Ovary (tissue), 9 donors: ENCODE results near the gene LIMCH1. TPM values are rescaled to one million over a fixed set of nuclear protein-coding genes. Genes with fewer than 3 reads are reported as not detected.

Experiments
- DNase-seq, 5 donors: peaks; one replicate each; pipeline ENCODE4 v3.0.0-alpha.2; 2019 to 2020
- H3K27ac ChIP-seq, 2 donors: fragments of 200-600 bp; one replicate each; pipeline versions ENCODE4 v1.5.1 to v1.8.0; 2019 to 2022
- H3K27me3 ChIP-seq: fragments of 200-600 bp; one replicate; pipeline ENCODE4 v1.8.0; 2022
- H3K36me3 ChIP-seq: fragments of 200-600 bp; sonication (generic); one replicate; pipeline ENCODE4 v1.5.1; 2019
- H3K4me1 ChIP-seq: one replicate; pipeline ENCODE4 v1.8.1; 2013; ENCODE audit warnings: mild to moderate bottlenecking, moderate library complexity; ENCODE audit not compliant: insufficient read depth
- H3K4me3 ChIP-seq: fragments of 200-600 bp; sonication (generic); one replicate; pipeline ENCODE4 v1.5.1; 2017
- H3K9me3 ChIP-seq, 2 donors: fragments of 200-600 bp in 1 of 2; sonication (generic) in 1 of 2; one replicate each; pipeline versions ENCODE4 v1.5.1 to v1.8.1; 2013 to 2019; ENCODE audit warnings: mild to moderate bottlenecking in 1 of 2, moderate library complexity in 1 of 2
- CTCF ChIP-seq, 3 donors: fragments of 450-650 bp in 2 of 3; fragments of 200-600 bp in 1 of 3; IDR thresholded peaks; one replicate each; pipeline versions ENCODE4 v1.5.1 to v1.8.0; 2016 to 2022; ENCODE audit warnings: antibody characterized with exemption in 3 of 3, mild to moderate bottlenecking in 1 of 3
- EP300 ChIP-seq: sonication (generic); formaldehyde crosslinking; IDR thresholded peaks from one replicate; pipeline ENCODE4 v1.6.1; 2017; ENCODE audit warnings: antibody characterized with exemption
- POLR2A ChIP-seq: fragments of 450-650 bp; IDR thresholded peaks from one replicate; pipeline ENCODE4 v1.6.1; 2017; ENCODE audit warnings: antibody characterized with exemption, mild to moderate bottlenecking, moderate library complexity
- WGBS, 3 donors: extraction: QIAGEN DNeasy Blood & Tissue Kit in 1 of 3; methylation state at CpG; one replicate each; pipeline versions ENCODE4 v1.1.5 to v1.1.7; 2013 to 2017; 5-methylcytosine and 5-hydroxymethylcytosine counted together
- intact Hi-C, 4 donors: fragments of 100-400 bp; cut with DNase I; formaldehyde crosslinking; loops; one replicate each; pipeline versions ENCODE4 v1.11.0 to v1.15.1; 2022 to 2023
- polyA plus RNA-seq, 2 donors: library from polyadenylated mRNA; stranded (reverse); fragments of 200-250 nt in 1 of 2; fragments of 350-450 nt in 1 of 2; fragmentation: Illumina TruSeq in 1 of 2; extraction: RNeasy Lipid Tissue Mini Kit (QIAGEN cat#74804) in 1 of 2; gene quantifications; one replicate each; pipeline ENCODE4 v1.2.3, GENCODE V29; 2013 to 2014
- total RNA-seq, 7 donors: library from RNA; depleted of rRNA in 2 of 7; stranded (reverse); fragments of >200 nt in 2 of 7; fragmentation: NEBNext Ultra II Directional in 3 of 7; extraction: Animal tissue kit (Norgen Biotek cat#: 25700) in 3 of 7; gene quantifications; one replicate each; pipeline versions ENCODE4 v1.1.0 to v1.2.4, GENCODE V29; 2016 to 2023
- donor health status: DM: no; HTN: no; CAD: no; lungs with moderate emphysema.
- donor health status: DM: no; HTN: no; CAD: no.
- donor health status: Bipolar disorder and iron deficiency.
- donor health status: DM: yes; HTN: yes; CAD: no.
- donor health status: DM: no; HTN: no; CAD: no.
- donor health status: DM: yes; HTN: yes; CAD: no.

LIMCH1 gene
- total and polyA plus RNA-seq, 9 donors: 9.7 to 56.6 (median 23.6) TPM

GRCh38 chr4:41748571-41749475 is 210.9 kb downstream of the LIMCH1 start, which contains the start of gene PHOX2B:
Gene PHOX2B (minus strand): TSS chr4:41748725. CDS start chr4:41748610, 115 bp downstream.
- H3K27me3 ChIP-seq: no peaks in the 10 kb centered on the region
- TF ChIP-seq CTCF (IDR thresholded peaks at IDR 0.05) (no peak), POLR2A (no peak), EP300 (no peak)
- peaks cover 0 to 9% of the 10 kb centered on the region in 2 donors for H3K9me3 ChIP-seq
- DNase-seq: no peak
- no peak within 1 kb of the TSS for H3K4me3 ChIP-seq
- WGBS, 3 donors: 6 to 9% (median 9%) methylated on average over 15 of the region's 15 CpGs
- no peaks in the 10 kb centered on the region for H3K4me1 ChIP-seq
- intact Hi-C loops: no loop called here
- H3K36me3 ChIP-seq: no peaks in the 10 kb centered on the region
- H3K27ac ChIP-seq: no peak within 1 kb of the TSS

GRCh38 chr4:41749631-41750039 is 211.7 kb downstream of the LIMCH1 start:
- no peaks in the 10 kb centered on the region for H3K27me3 ChIP-seq

More at GRCh38 chr4:41749631-41750039, 211.7 kb downstream of the LIMCH1 start:
- no peak overlapping the region for H3K27ac ChIP-seq
- TF ChIP-seq POLR2A (no peak), CTCF (IDR thresholded peaks at IDR 0.05) (no peak), EP300 (no peak)
- H3K36me3 ChIP-seq: no peaks in the 10 kb centered on the region
- H3K4me1 ChIP-seq: no peaks in the 10 kb centered on the region
- WGBS, 3 donors: 9 to 14% (median 11%) methylated on average over 12 of the region's 12 CpGs
- H3K4me3 ChIP-seq: no peak overlapping the region
- DNase-seq: no peak
- H3K9me3 ChIP-seq: peaks cover 0 to 9% of the 10 kb centered on the region in 2 donors
- intact Hi-C loops: no loop called here

Other genes with a start within 250 kb of the LIMCH1 start
- not detected for gene PHOX2B, start 210.6 kb downstream of the LIMCH1 start, total RNA-seq
- not detected for gene PHOX2B, start 210.6 kb downstream of the LIMCH1 start, polyA plus RNA-seq